Superior temporal gyrus (tissue), 1 donor: ENCODE results near the gene S100A11.

Experiments used
- DNase-seq: peaks from one replicate; pipeline ENCODE4 v3.0.0-alpha.2; 2016; ENCODE audit errors: extremely low spot score

The S100A11 gene

GRCh38 chr1:152001631-152002584, 34.9 kb downstream of the S100A11 start:
- DNase-seq: peak; percentile 89

GRCh38 chr1:152000964-152001630, 35.7 kb downstream of the S100A11 start:
- no peak for DNase-seq

GRCh38 chr1:151998611-151999362, 38.0 kb downstream of the S100A11 start:
- DNase-seq: no peak

GRCh38 chr1:151997284-151997570, 39.6 kb downstream of the S100A11 start:
- DNase-seq: no peak

GRCh38 chr1:151995774-151996173, 41.0 kb downstream of the S100A11 start:
- DNase-seq: no peak

- DNase-seq: no peak
These were observed 41.8 kb downstream of the S100A11 start for GRCh38 chr1:151994956-151995355.

GRCh38 chr1:151993734-151994496, 42.9 kb downstream of the S100A11 start, which contains the start of gene S100A10:
Gene S100A10 (minus strand): TSS chr1:151993859. CDS start chr1:151986230, 7,629 bp downstream.
- DNase-seq: no peak

- DNase-seq: no peak
These were observed 43.6 kb downstream of the S100A11 start for GRCh38 chr1:151993084-151993733.

- DNase-seq: no peak
These were observed 44.3 kb downstream of the S100A11 start for GRCh38 chr1:151992303-151993083.

- no peak for DNase-seq
These were observed 45.0 kb downstream of the S100A11 start for GRCh38 chr1:151991663-151992302.

- no peak for DNase-seq
These were observed 46.0 kb downstream of the S100A11 start for GRCh38 chr1:151990856-151991198.

GRCh38 chr1:151990058-151990855, 46.5 kb downstream of the S100A11 start:
- no peak for DNase-seq

GRCh38 chr1:151989211-151989862, 47.5 kb downstream of the S100A11 start:
- no peak for DNase-seq

GRCh38 chr1:151988405-151988923, 48.3 kb downstream of the S100A11 start:
- no peak for DNase-seq

- DNase-seq: no peak
These were observed 50.2 kb downstream of the S100A11 start for GRCh38 chr1:151986501-151987190.

GRCh38 chr1:151985768-151986167, 51.0 kb downstream of the S100A11 start:
- DNase-seq: no peak

- DNase-seq: no peak
These were observed 51.5 kb downstream of the S100A11 start for GRCh38 chr1:151985270-151985669.
